ENCODE measurements around the gene ZNF292. TPM values are rescaled to one million over a fixed set of nuclear protein-coding genes. Genes with fewer than 3 reads are reported as not detected.

The ZNF292 gene
- total and polyA plus RNA-seq, 4 donors, result 4.6 to 116 (median 16.5) TPM

DNA sequence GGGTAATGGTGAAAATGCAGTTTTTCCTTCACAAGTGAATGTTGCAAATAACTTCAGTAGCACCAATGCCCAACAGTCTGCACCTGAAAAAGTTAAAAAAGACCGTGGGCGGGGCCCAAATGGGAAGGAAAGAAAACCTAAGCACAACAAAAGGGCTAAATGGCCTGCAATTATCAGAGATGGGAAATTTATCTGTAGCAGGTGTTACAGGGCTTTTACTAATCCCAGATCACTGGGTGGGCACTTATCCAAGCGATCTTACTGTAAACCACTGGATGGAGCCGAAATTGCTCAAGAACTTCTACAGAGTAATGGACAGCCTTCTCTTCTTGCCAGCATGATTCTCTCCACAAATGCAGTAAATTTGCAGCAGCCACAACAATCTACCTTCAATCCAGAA lies 102.2 kb downstream of the ZNF292 start:
- Histone ChIP-seq H3K27me3 (ENCODE audit: control insufficient read depth in 3 of 3, insufficient read depth in 3 of 3, low read length in 2 of 3) (no peaks in the 10 kb centered on the region), H3K9me3 (ENCODE audit: control insufficient read depth in 4 of 4, insufficient read depth in 3 of 4, low read length in 3 of 4) (peaks cover 0 to 5% (median 2%) of the 10 kb centered on the region in 4 donors), H3K9ac (ENCODE audit: insufficient read depth in 1 of 2, low read length in 2 of 2) (no peak overlapping the region), H3K36me3 (ENCODE audit: control insufficient read depth in 4 of 4, insufficient read depth in 4 of 4, low read length in 4 of 4) (peaks cover 14 to 55% (median 39%) of the 10 kb centered on the region in 4 donors), H3K4me1 (ENCODE audit: control insufficient read depth in 5 of 5, insufficient read depth in 5 of 5, low read length in 5 of 5) (no peaks in the 10 kb centered on the region), H3K27ac (ENCODE audit: low read depth in 1 of 2, low read length in 1 of 2) (no peak overlapping the region), H3K4me3 (no peak overlapping the region)
- DNase-seq, result no peak
- ATAC-seq (ENCODE audit: insufficient read depth, low FRiP score), result no peak
- 96 to 99% methylated on average over 4 of the region's 4 CpGs for WGBS, 2 donors
- no peak for TF ChIP-seq CTCF (IDR thresholded peaks at IDR 0.05; ENCODE audit: control extremely low read depth, extremely low read depth)

GRCh38 chr6:87257975-87258374 lies 102.6 kb downstream of the ZNF292 start:
- H3K9me3 ChIP-seq (ENCODE audit: control insufficient read depth in 4 of 4, insufficient read depth in 3 of 4, low read length in 3 of 4), result peaks cover 0 to 5% (median 2%) of the 10 kb centered on the region in 4 donors
- TF ChIP-seq CTCF (IDR thresholded peaks at IDR 0.05; ENCODE audit: control extremely low read depth, extremely low read depth), result no peak
- no peak overlapping the region for H3K27ac ChIP-seq (ENCODE audit: low read depth in 1 of 2, low read length in 1 of 2)
- 98% methylated on average over 7 of the region's 7 CpGs for WGBS, 2 donors
- H3K4me3 ChIP-seq, result no peak overlapping the region
- no peaks in the 10 kb centered on the region for H3K4me1 ChIP-seq (ENCODE audit: control insufficient read depth in 5 of 5, insufficient read depth in 5 of 5, low read length in 5 of 5)
- no peaks in the 10 kb centered on the region for H3K27me3 ChIP-seq (ENCODE audit: control insufficient read depth in 3 of 3, insufficient read depth in 3 of 3, low read length in 2 of 3)
- ATAC-seq (ENCODE audit: insufficient read depth, low FRiP score) (no peak), DNase-seq (no peak)
- peaks cover 14 to 55% (median 39%) of the 10 kb centered on the region in 4 donors for H3K36me3 ChIP-seq (ENCODE audit: control insufficient read depth in 4 of 4, insufficient read depth in 4 of 4, low read length in 4 of 4)
- no peak overlapping the region for H3K9ac ChIP-seq (ENCODE audit: insufficient read depth in 1 of 2, low read length in 2 of 2)

DNA sequence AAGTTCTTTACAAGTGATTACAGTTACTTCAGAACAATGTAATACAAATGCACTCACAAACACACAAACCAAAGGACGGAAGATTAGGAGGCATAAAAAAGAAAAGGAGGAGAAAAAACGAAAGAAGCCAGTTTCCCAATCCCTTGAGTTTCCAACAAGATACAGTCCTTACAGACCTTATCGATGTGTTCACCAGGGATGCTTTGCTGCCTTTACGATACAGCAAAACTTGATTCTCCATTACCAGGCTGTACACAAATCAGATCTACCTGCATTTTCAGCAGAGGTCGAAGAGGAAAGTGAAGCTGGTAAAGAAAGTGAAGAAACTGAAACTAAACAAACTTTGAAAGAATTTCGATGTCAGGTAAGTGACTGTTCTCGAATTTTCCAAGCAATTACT lies 104.4 kb downstream of the ZNF292 start:
- H3K27me3 ChIP-seq (ENCODE audit: control insufficient read depth in 3 of 3, insufficient read depth in 3 of 3, low read length in 2 of 3), result no peaks in the 10 kb centered on the region
- WGBS, 2 donors, result 96 to 98% methylated on average over 7 of the region's 7 CpGs
- no peak for DNase-seq
- no peaks in the 10 kb centered on the region for H3K4me1 ChIP-seq (ENCODE audit: control insufficient read depth in 5 of 5, insufficient read depth in 5 of 5, low read length in 5 of 5)
- H3K9ac ChIP-seq (ENCODE audit: insufficient read depth in 1 of 2, low read length in 2 of 2), result no peak overlapping the region
- no peak for TF ChIP-seq CTCF (IDR thresholded peaks at IDR 0.05; ENCODE audit: control extremely low read depth, extremely low read depth)
- no peak for ATAC-seq (ENCODE audit: insufficient read depth, low FRiP score)
- no peak overlapping the region for H3K4me3 ChIP-seq
- peaks cover 10 to 48% (median 33%) of the 10 kb centered on the region in 4 donors for H3K36me3 ChIP-seq (ENCODE audit: control insufficient read depth in 4 of 4, insufficient read depth in 4 of 4, low read length in 4 of 4)
- H3K27ac ChIP-seq (ENCODE audit: low read depth in 1 of 2, low read length in 1 of 2), result no peak overlapping the region
- peaks cover 0 to 5% (median 2%) of the 10 kb centered on the region in 4 donors for H3K9me3 ChIP-seq (ENCODE audit: control insufficient read depth in 4 of 4, insufficient read depth in 3 of 4, low read length in 3 of 4)

GRCh38 chr6:87261534-87261933 lies 106.2 kb downstream of the ZNF292 start:
- Histone ChIP-seq H3K36me3 (ENCODE audit: control insufficient read depth in 4 of 4, insufficient read depth in 4 of 4, low read length in 4 of 4) (peaks cover 3 to 31% (median 16%) of the 10 kb centered on the region in 4 donors), H3K4me3 (no peak overlapping the region), H3K9me3 (ENCODE audit: control insufficient read depth in 4 of 4, insufficient read depth in 3 of 4, low read length in 3 of 4) (peaks cover 0 to 3% (median 1%) of the 10 kb centered on the region in 4 donors), H3K4me1 (ENCODE audit: control insufficient read depth in 5 of 5, insufficient read depth in 5 of 5, low read length in 5 of 5) (no peaks in the 10 kb centered on the region), H3K27me3 (ENCODE audit: control insufficient read depth in 3 of 3, insufficient read depth in 3 of 3, low read length in 2 of 3) (no peaks in the 10 kb centered on the region), H3K27ac (ENCODE audit: low read depth in 1 of 2, low read length in 1 of 2) (no peak overlapping the region), H3K9ac (ENCODE audit: insufficient read depth in 1 of 2, low read length in 2 of 2) (no peak overlapping the region)
- no peak for TF ChIP-seq CTCF (IDR thresholded peaks at IDR 0.05; ENCODE audit: control extremely low read depth, extremely low read depth)
- 68 to 71% methylated on average over 3 of the region's 3 CpGs for WGBS, 2 donors
- DNase-seq, result no peak
- ATAC-seq (ENCODE audit: insufficient read depth, low FRiP score), result no peak
